Measurements from ENCODE around the gene COQ3.

GRCh38 chr6:99412065-99412464 is 18.1 kb upstream of the COQ3 start:
- TF ChIP-seq HDAC2 (IDR thresholded peaks at IDR 0.05) (no peak), POLR2A (IDR thresholded peaks at IDR 0.05; ENCODE audit: low read length) (no peak), CTCF (IDR thresholded peaks at IDR 0.05) (no peak), MAFK (IDR thresholded peaks at IDR 0.05; ENCODE audit: partially characterized antibody) (no peak), CEBPB (IDR thresholded peaks at IDR 0.05) (no peak), HOXA7 (CRISPR knock-in tag; IDR thresholded peaks at IDR 0.05) (no peak), MYC (IDR thresholded peaks at IDR 0.05; ENCODE audit: borderline replicate concordance, low read length) (no peak), HEYL (CRISPR knock-in tag; IDR thresholded peaks at IDR 0.05) (no peak), MAX (IDR thresholded peaks at IDR 0.05) (no peak)
